Measurements from ENCODE around the gene IMMP2L. TPM values are rescaled to one million over a fixed set of nuclear protein-coding genes. Genes with fewer than 3 reads are reported as not detected.

Gene IMMP2L
- total RNA-seq, 1 donor, result 8.2 TPM

GRCh38 chr7:111527545-111527944 is 34.7 kb downstream of the IMMP2L start:
- TF ChIP-seq CTCF (IDR thresholded peaks at IDR 0.05; ENCODE audit: insufficient read depth, low read depth, low read length), result no peak
- H3K4me3 ChIP-seq (ENCODE audit: low read depth, low read length), result no peak overlapping the region
- no peak for DNase-seq (ENCODE audit: low read depth)

- no peak for TF ChIP-seq CTCF (IDR thresholded peaks at IDR 0.05; ENCODE audit: insufficient read depth, low read depth, low read length)
- DNase-seq (ENCODE audit: low read depth), result no peak
- no peak overlapping the region for H3K4me3 ChIP-seq (ENCODE audit: low read depth, low read length)
Observed at GRCh38 chr7:111525100-111525499, 37.2 kb downstream of the IMMP2L start.

GRCh38 chr7:111521660-111522059 is 40.6 kb downstream of the IMMP2L start:
- no peak for TF ChIP-seq CTCF (IDR thresholded peaks at IDR 0.05; ENCODE audit: insufficient read depth, low read depth, low read length)
- H3K4me3 ChIP-seq (ENCODE audit: low read depth, low read length), result no peak overlapping the region
- no peak for DNase-seq (ENCODE audit: low read depth)

GRCh38 chr7:111518264-111518663 is 44.0 kb downstream of the IMMP2L start:
- DNase-seq (ENCODE audit: low read depth), result no peak
- no peak overlapping the region for H3K4me3 ChIP-seq (ENCODE audit: low read depth, low read length)
- no peak for TF ChIP-seq CTCF (IDR thresholded peaks at IDR 0.05; ENCODE audit: insufficient read depth, low read depth, low read length)

- TF ChIP-seq CTCF (IDR thresholded peaks at IDR 0.05; ENCODE audit: insufficient read depth, low read depth, low read length), result no peak
- DNase-seq (ENCODE audit: low read depth), result no peak
- no peak overlapping the region for H3K4me3 ChIP-seq (ENCODE audit: low read depth, low read length)
Observed at GRCh38 chr7:111517549-111517951, 44.7 kb downstream of the IMMP2L start.

- no peak for TF ChIP-seq CTCF (IDR thresholded peaks at IDR 0.05; ENCODE audit: insufficient read depth, low read depth, low read length)
- no peak for DNase-seq (ENCODE audit: low read depth)
- H3K4me3 ChIP-seq (ENCODE audit: low read depth, low read length), result no peak overlapping the region
Observed at GRCh38 chr7:111516612-111517011, 45.7 kb downstream of the IMMP2L start.

- no peak for DNase-seq (ENCODE audit: low read depth)
- H3K4me3 ChIP-seq (ENCODE audit: low read depth, low read length), result no peak overlapping the region
- TF ChIP-seq CTCF (IDR thresholded peaks at IDR 0.05; ENCODE audit: insufficient read depth, low read depth, low read length), result no peak
Observed at GRCh38 chr7:111513566-111513965, 48.7 kb downstream of the IMMP2L start.

All from fibroblast of villous mesenchyme (primary cell).